ENCODE measurements around the gene POU4F1. TPM values are rescaled to one million over a fixed set of nuclear protein-coding genes. Genes with fewer than 3 reads are reported as not detected.

POU4F1 gene
- total and polyA plus RNA-seq, 7 experiments from 2014 or later = 0.08 to 0.22 (median 0.15) TPM; not detected in 4

- Histone ChIP-seq H3K27ac (ENCODE audit: low read depth, low read length) (no peak overlapping the region), H3K27me3 (ENCODE audit: control insufficient read depth in 2 of 2, insufficient read depth in 2 of 2, low read length in 2 of 2) (no peaks in the 10 kb centered on the region), H3K4me1 (ENCODE audit: control insufficient read depth in 2 of 2, insufficient read depth in 2 of 2, low read length in 2 of 2) (no peaks in the 10 kb centered on the region), H3K4me3 (ENCODE audit: low read length) (no peak overlapping the region), H3K36me3 (ENCODE audit: control insufficient read depth in 2 of 3, insufficient read depth in 3 of 3, low read length in 3 of 3) (no peaks in the 10 kb centered on the region), H3K9me3 (ENCODE audit: control insufficient read depth in 2 of 3, low read length in 3 of 3) (no peaks in the 10 kb centered on the region)
- POLR2A ChIA-PET = no interaction called here
- H3K27ac Mint-ChIP-seq = no peak overlapping the region
- H3K4me3 Mint-ChIP-seq = no peak overlapping the region
- H3K9me3 Mint-ChIP-seq = peaks cover 0 to 6% (median 0%) of the 10 kb centered on the region in 11 donors
- H3K36me3 Mint-ChIP-seq = no peaks in the 10 kb centered on the region
- ATAC-seq (no peak), DNase-seq (no peak)
- H3K4me1 Mint-ChIP-seq = no peaks in the 10 kb centered on the region
- intact Hi-C loops (cut with micrococcal nuclease) = no loop called here
- CTCF ChIA-PET = no interaction called here
- H3K27me3 Mint-ChIP-seq = peaks cover 22 to 60% (median 41%) of the 10 kb centered on the region in 5 donors
These were observed 27.1 kb downstream of the POU4F1 start for GRCh38 chr13:78576261-78576660.

DNA sequence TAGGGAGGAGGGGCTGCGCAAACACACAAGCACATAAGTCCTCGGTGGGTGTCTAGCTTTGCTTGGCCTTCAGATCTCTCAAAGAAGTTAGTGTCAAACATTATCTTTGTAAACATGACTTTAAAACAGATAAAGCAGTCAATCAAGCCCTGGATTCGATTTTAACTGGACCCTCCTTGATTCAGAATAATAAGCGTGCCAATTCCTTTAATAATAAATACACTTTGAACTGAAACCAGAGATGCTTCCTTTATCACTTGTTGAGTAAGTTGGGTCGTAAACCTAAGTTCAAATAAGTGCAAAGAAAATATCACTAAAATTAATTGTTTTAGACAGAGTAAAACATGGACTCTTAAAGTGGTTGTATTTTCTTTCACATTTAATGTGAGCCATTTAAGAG is 30.9 kb downstream of the POU4F1 start:
- H3K36me3 ChIP-seq (ENCODE audit: control insufficient read depth in 2 of 3, insufficient read depth in 3 of 3, low read length in 3 of 3) = no peaks in the 10 kb centered on the region
- intact Hi-C loops (cut with micrococcal nuclease) = no loop called here
- DNase-seq (no peak), ATAC-seq (no peak)
- ChIA-PET CTCF (no interaction called here), POLR2A (no interaction called here)
- H3K9me3 ChIP-seq (ENCODE audit: control insufficient read depth in 2 of 3, low read length in 3 of 3) = no peaks in the 10 kb centered on the region
- Mint-ChIP-seq H3K27me3 (peaks cover 6 to 40% (median 25%) of the 10 kb centered on the region in 5 donors), H3K27ac (no peak overlapping the region), H3K4me1 (no peaks in the 10 kb centered on the region), H3K9me3 (peaks cover 0 to 6% (median 0%) of the 10 kb centered on the region in 11 donors), H3K36me3 (no peaks in the 10 kb centered on the region), H3K4me3 (no peak overlapping the region)
- H3K4me3 ChIP-seq (ENCODE audit: low read length) = no peak overlapping the region
- no peak overlapping the region for H3K27ac ChIP-seq (ENCODE audit: low read depth, low read length)
- H3K4me1 ChIP-seq (ENCODE audit: control insufficient read depth in 2 of 2, insufficient read depth in 2 of 2, low read length in 2 of 2) = no peaks in the 10 kb centered on the region
- H3K27me3 ChIP-seq (ENCODE audit: control insufficient read depth in 2 of 2, insufficient read depth in 2 of 2, low read length in 2 of 2) = no peaks in the 10 kb centered on the region

- Mint-ChIP-seq H3K36me3 (no peaks in the 10 kb centered on the region), H3K27me3 (peaks cover 6 to 33% (median 16%) of the 10 kb centered on the region in 5 donors), H3K9me3 (no peaks in the 10 kb centered on the region), H3K4me3 (no peak overlapping the region), H3K27ac (no peak overlapping the region), H3K4me1 (no peaks in the 10 kb centered on the region)
- Histone ChIP-seq H3K4me3 (ENCODE audit: low read length) (no peak overlapping the region), H3K4me1 (ENCODE audit: control insufficient read depth in 2 of 2, insufficient read depth in 2 of 2, low read length in 2 of 2) (no peaks in the 10 kb centered on the region), H3K27me3 (ENCODE audit: control insufficient read depth in 2 of 2, insufficient read depth in 2 of 2, low read length in 2 of 2) (no peaks in the 10 kb centered on the region), H3K27ac (ENCODE audit: low read depth, low read length) (no peak overlapping the region), H3K36me3 (ENCODE audit: control insufficient read depth in 2 of 3, insufficient read depth in 3 of 3, low read length in 3 of 3) (no peaks in the 10 kb centered on the region), H3K9me3 (ENCODE audit: control insufficient read depth in 2 of 3, low read length in 3 of 3) (no peaks in the 10 kb centered on the region)
- intact Hi-C loops (cut with micrococcal nuclease) = no loop called here
- DNase-seq (no peak), ATAC-seq (no peak)
- CTCF ChIA-PET = interaction anchor here (0.7 kb wide), 1 partner anchor 421 kb away, joined by 5 read pairs; no protein-coding TSS in a partner anchor
- POLR2A ChIA-PET = no interaction called here
These were observed 34.3 kb downstream of the POU4F1 start for GRCh38 chr13:78569029-78569428.

- H3K4me3 Mint-ChIP-seq = no peak overlapping the region
- Histone ChIP-seq H3K4me1 (ENCODE audit: control insufficient read depth in 2 of 2, insufficient read depth in 2 of 2, low read length in 2 of 2) (no peaks in the 10 kb centered on the region), H3K27me3 (ENCODE audit: control insufficient read depth in 2 of 2, insufficient read depth in 2 of 2, low read length in 2 of 2) (no peaks in the 10 kb centered on the region), H3K9me3 (ENCODE audit: control insufficient read depth in 2 of 3, low read length in 3 of 3) (no peaks in the 10 kb centered on the region), H3K27ac (ENCODE audit: low read depth, low read length) (no peak overlapping the region), H3K36me3 (ENCODE audit: control insufficient read depth in 2 of 3, insufficient read depth in 3 of 3, low read length in 3 of 3) (no peaks in the 10 kb centered on the region), H3K4me3 (ENCODE audit: low read length) (no peak overlapping the region)
- no peak overlapping the region for H3K27ac Mint-ChIP-seq
- H3K4me1 Mint-ChIP-seq = no peaks in the 10 kb centered on the region
- no peaks in the 10 kb centered on the region for H3K36me3 Mint-ChIP-seq
- H3K27me3 Mint-ChIP-seq = peaks cover 3 to 34% (median 28%) of the 10 kb centered on the region in 5 donors
- DNase-seq (no peak), ATAC-seq (no peak)
- H3K9me3 Mint-ChIP-seq = no peaks in the 10 kb centered on the region
- ChIA-PET POLR2A (no interaction called here), CTCF (no interaction called here)
- intact Hi-C loops (cut with micrococcal nuclease) = no loop called here
These were observed 36.7 kb downstream of the POU4F1 start for GRCh38 chr13:78566631-78567030.

DNA sequence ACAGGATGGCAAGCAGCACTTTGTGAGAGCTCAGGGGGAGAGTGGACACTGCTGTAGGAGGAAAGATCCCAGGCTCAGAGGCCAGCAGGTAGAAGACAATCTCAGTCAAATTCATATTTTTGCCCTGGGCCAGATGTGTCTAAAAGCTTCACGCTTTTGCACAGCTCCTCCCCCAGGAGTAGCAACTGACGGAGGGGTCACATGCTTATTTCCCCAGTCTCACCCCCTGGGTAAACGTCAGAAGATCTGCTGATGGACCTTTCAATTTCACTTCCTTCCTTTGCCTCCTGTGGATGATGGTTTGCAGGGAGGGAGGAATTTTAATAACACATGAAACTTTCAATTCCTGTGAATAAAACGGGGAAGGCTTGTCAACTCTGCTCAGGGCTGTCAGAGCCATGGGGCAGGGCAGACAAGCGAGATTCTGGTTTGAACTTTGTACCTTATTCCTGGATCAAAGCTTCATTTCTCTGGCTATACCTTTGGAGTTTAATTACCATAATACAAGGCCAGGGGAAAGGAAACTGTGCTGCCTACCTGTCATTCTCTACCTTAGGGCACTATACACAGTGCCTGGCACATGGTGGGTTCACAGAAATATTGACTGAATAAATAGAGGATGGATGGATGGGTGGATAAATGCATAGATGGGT is 41.0 kb downstream of the POU4F1 start:
- no peaks in the 10 kb centered on the region for H3K36me3 Mint-ChIP-seq
- Histone ChIP-seq H3K4me3 (ENCODE audit: low read length) (no peak overlapping the region), H3K27me3 (ENCODE audit: control insufficient read depth in 2 of 2, insufficient read depth in 2 of 2, low read length in 2 of 2) (no peaks in the 10 kb centered on the region), H3K36me3 (ENCODE audit: control insufficient read depth in 2 of 3, insufficient read depth in 3 of 3, low read length in 3 of 3) (no peaks in the 10 kb centered on the region), H3K9me3 (ENCODE audit: control insufficient read depth in 2 of 3, low read length in 3 of 3) (no peaks in the 10 kb centered on the region), H3K27ac (ENCODE audit: low read depth, low read length) (no peak overlapping the region), H3K4me1 (ENCODE audit: control insufficient read depth in 2 of 2, insufficient read depth in 2 of 2, low read length in 2 of 2) (no peaks in the 10 kb centered on the region)
- intact Hi-C loops (cut with micrococcal nuclease) = no loop called here
- H3K27ac Mint-ChIP-seq = no peak overlapping the region
- POLR2A ChIA-PET = no interaction called here
- H3K9me3 Mint-ChIP-seq = peaks cover 0 to 1% (median 0%) of the 10 kb centered on the region in 11 donors
- H3K27me3 Mint-ChIP-seq = peaks cover 0 to 40% (median 37%) of the 10 kb centered on the region in 5 donors
- CTCF ChIA-PET = no interaction called here
- DNase-seq (no peak), ATAC-seq (no peak)
- H3K4me3 Mint-ChIP-seq = no peak overlapping the region
- H3K4me1 Mint-ChIP-seq = no peaks in the 10 kb centered on the region

Other genes with a start within 250 kb of the POU4F1 start
- gene OBI1, start 55.6 kb upstream of the POU4F1 start, total RNA-seq = 10 to 100 TPM in 3 of 5 experiments, 1 to 10 TPM in 2; 4.2 to 17.7 (median 15.9) TPM
- gene OBI1, start 55.6 kb upstream of the POU4F1 start, polyA plus RNA-seq = 10 to 100 TPM; 10.5 to 17.2 TPM